Liver (tissue), 9 donors: ENCODE measurements around the gene UMODL1. TPM values are rescaled to one million over a fixed set of nuclear protein-coding genes. Genes with fewer than 3 reads are reported as not detected.

Experiments
- DNase-seq: peaks from one replicate; pipeline ENCODE4 v3.0.0-alpha.2; 2017; ENCODE audit warnings: low spot score
- H3K27ac ChIP-seq, 2 donors: one replicate each; pipeline ENCODE4 v1.7.0; 2013; ENCODE audit warnings: inconsistent platforms in 2 of 2, low read length in 2 of 2, control low read depth in 1 of 2, low read depth in 1 of 2, mild to moderate bottlenecking in 1 of 2
- H3K27me3 ChIP-seq, 4 donors: one replicate each; pipeline versions ENCODE4 v1.6.1 to v1.7.0; 2013; ENCODE audit warnings: low read length in 3 of 4, inconsistent platforms in 1 of 4, mild to moderate bottlenecking in 1 of 4, moderate library complexity in 1 of 4; ENCODE audit not compliant: control insufficient read depth in 4 of 4, insufficient read depth in 4 of 4
- H3K36me3 ChIP-seq, 4 donors: one replicate each; pipeline versions ENCODE4 v1.6.1 to v1.7.0; 2013; ENCODE audit warnings: low read length in 3 of 4, mild to moderate bottlenecking in 3 of 4, low read depth in 1 of 4, moderate library complexity in 1 of 4; ENCODE audit not compliant: control insufficient read depth in 4 of 4, insufficient read depth in 3 of 4
- H3K4me1 ChIP-seq, 4 donors: one replicate each; pipeline versions ENCODE4 v1.6.1 to v1.7.0; 2013; ENCODE audit warnings: low read length in 3 of 4, mild to moderate bottlenecking in 3 of 4, moderate library complexity in 1 of 4; ENCODE audit not compliant: control insufficient read depth in 4 of 4, insufficient read depth in 4 of 4
- H3K4me3 ChIP-seq, 3 donors: one replicate each; pipeline versions ENCODE4 v1.6.1 to v1.7.0; 2013; ENCODE audit warnings: low read length in 3 of 3, control low read depth in 1 of 3, low read depth in 1 of 3, mild to moderate bottlenecking in 1 of 3
- H3K9ac ChIP-seq, 2 donors: one replicate each; pipeline ENCODE4 v1.7.0; 2013; ENCODE audit warnings: low read length in 2 of 2, mild to moderate bottlenecking in 2 of 2, moderate library complexity in 2 of 2, control low read depth in 1 of 2, low read depth in 1 of 2
- H3K9me3 ChIP-seq, 4 donors: one replicate each; pipeline versions ENCODE4 v1.6.1 to v1.7.0; 2013; ENCODE audit warnings: low read length in 3 of 4; ENCODE audit not compliant: control insufficient read depth in 4 of 4
- ATF3 ChIP-seq: IDR thresholded peaks from 2 replicates; pipeline ENCODE4 v1.6.1; 2016; ENCODE audit warnings: antibody characterized with exemption
- EGR1 ChIP-seq, 2 donors: IDR thresholded peaks; 2 replicates each; pipeline ENCODE4 v1.6.1; 2016 to 2018; ENCODE audit warnings: antibody characterized with exemption in 2 of 2, low read depth in 2 of 2
- FOXA1 ChIP-seq: IDR thresholded peaks from 2 replicates; pipeline ENCODE4 v1.6.1; 2016; ENCODE audit warnings: antibody characterized with exemption
- FOXA2 ChIP-seq: IDR thresholded peaks from 2 replicates; pipeline ENCODE4 v1.6.1; 2016; ENCODE audit warnings: antibody characterized with exemption
- GABPA ChIP-seq, 2 donors: IDR thresholded peaks in 1 of 2; conservative IDR thresholded peaks in 1 of 2; 2 replicates each; pipeline ENCODE4 v1.6.1; 2016; ENCODE audit warnings: antibody characterized with exemption in 2 of 2, mild to moderate bottlenecking in 1 of 2, moderate library complexity in 1 of 2
- HNF4A ChIP-seq, 2 donors: conservative IDR thresholded peaks; 2 replicates each; pipeline ENCODE4 v1.6.1; 2016; ENCODE audit warnings: antibody characterized with exemption in 2 of 2, mild to moderate bottlenecking in 2 of 2
- HNF4G ChIP-seq: IDR thresholded peaks from 2 replicates; pipeline ENCODE4 v1.6.1; 2016; ENCODE audit warnings: antibody characterized with exemption
- JUND ChIP-seq, 2 donors: IDR thresholded peaks; 2 replicates each; pipeline ENCODE4 v1.6.1; 2016; ENCODE audit warnings: antibody characterized with exemption in 2 of 2
- MAX ChIP-seq: IDR thresholded peaks from 2 replicates; pipeline ENCODE4 v1.6.1; 2016; ENCODE audit warnings: antibody characterized with exemption
- NR2F2 ChIP-seq: IDR thresholded peaks from 2 replicates; pipeline ENCODE4 v1.6.1; 2016; ENCODE audit warnings: antibody characterized with exemption
- RAD21 ChIP-seq, 2 donors: IDR thresholded peaks; 2 replicates each; pipeline ENCODE4 v1.6.1; 2016; ENCODE audit warnings: antibody characterized with exemption in 2 of 2, mild to moderate bottlenecking in 2 of 2
- RXRA ChIP-seq, 2 donors: IDR thresholded peaks; 2 replicates each; pipeline ENCODE4 v1.6.1; 2017 to 2018; ENCODE audit warnings: antibody characterized with exemption in 2 of 2, mild to moderate bottlenecking in 1 of 2
- SP1 ChIP-seq: IDR thresholded peaks from 2 replicates; pipeline ENCODE4 v1.6.1; 2018; ENCODE audit warnings: antibody characterized with exemption, mild to moderate bottlenecking
- TAF1 ChIP-seq: conservative IDR thresholded peaks from 2 replicates; pipeline ENCODE4 v1.6.1; 2016; ENCODE audit warnings: antibody characterized with exemption, mild to moderate bottlenecking
- YY1 ChIP-seq: IDR thresholded peaks from 2 replicates; pipeline ENCODE4 v1.6.1; 2016; ENCODE audit warnings: antibody characterized with exemption, mild to moderate bottlenecking
- ZBTB33 ChIP-seq: IDR thresholded peaks from 2 replicates; pipeline ENCODE4 v1.6.1; 2016; ENCODE audit warnings: antibody characterized with exemption
- WGBS: extraction: QIAGEN DNeasy Blood & Tissue Kit; methylation state at CpG from one replicate; pipeline ENCODE4 v1.1.7; 2013; 5-methylcytosine and 5-hydroxymethylcytosine counted together
- polyA plus RNA-seq, 2 donors: library from polyadenylated mRNA; stranded (reverse) in 1 of 2; unstranded in 1 of 2; fragments of 200-250 nt in 1 of 2; fragments of >200 nt in 1 of 2; fragmentation: Nextera tagmentation in 1 of 2; extraction: Ambion mirVana in 1 of 2; gene quantifications; one replicate each; pipeline versions ENCODE4 v1.2.1 to v1.2.3, GENCODE V29; 2013 to 2015
- total RNA-seq, 2 donors: library from RNA; depleted of rRNA; stranded (reverse); fragments of >200 nt; gene quantifications; one replicate each; pipeline ENCODE4 v1.2.3, GENCODE V29; 2014
- TF ChIP-seq, protein P1 (sequence below): IDR thresholded peaks from 2 replicates; pipeline ENCODE4 v1.6.1; 2016; ENCODE audit warnings: antibody characterized with exemption, mild to moderate bottlenecking
- TF ChIP-seq, protein P2 (sequence below): fragments of 150-350 bp; IDR thresholded peaks from 2 replicates; pipeline ENCODE4 v1.5.1; 2017; ENCODE audit warnings: improper control_type of control experiment, low read depth, low read length; ENCODE audit not compliant: missing input control
- donor health status: healthy.
- donor health status: healthy.
- donor health status: healthy.
- donor health status: healthy.
- donor health status: healthy.

The UMODL1 gene
- total and polyA plus RNA-seq, 4 donors, result 0.08 to 0.14 (median 0.08) TPM; not detected in 1

DNA sequence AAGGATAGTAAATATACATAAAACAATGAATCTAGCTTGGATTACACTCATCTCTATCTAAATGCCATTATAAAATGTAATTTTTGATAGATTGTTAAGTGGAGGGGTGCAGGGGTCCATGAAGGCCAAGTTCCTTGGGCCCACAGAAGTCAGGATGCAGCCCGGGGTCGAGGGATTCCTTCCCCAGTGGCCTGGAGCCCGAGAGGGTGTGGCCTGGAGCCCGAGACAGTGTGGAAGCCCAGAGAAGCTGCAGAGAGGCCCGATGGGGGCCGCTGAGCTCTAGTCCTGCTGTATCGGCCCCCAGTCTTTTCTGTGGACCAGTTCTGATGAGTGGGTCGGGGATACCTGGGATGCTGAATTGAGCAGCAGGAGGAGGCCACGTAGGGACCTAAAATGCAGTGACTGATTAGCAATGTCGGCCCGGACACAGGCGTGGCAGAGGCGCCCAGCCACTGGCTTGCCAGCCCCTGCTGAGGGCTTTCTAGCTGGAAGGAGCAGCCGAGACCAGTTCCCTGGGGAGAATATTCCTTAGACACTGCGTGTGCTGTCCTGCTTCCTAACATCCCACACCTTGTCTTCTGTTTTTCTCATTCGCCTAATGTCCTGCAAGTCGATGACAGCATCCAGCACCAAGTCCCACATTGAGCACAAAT lies 38.9 kb downstream of the UMODL1 start:
- peaks cover 0 to 2% (median 0%) of the 10 kb centered on the region in 4 donors for H3K4me1 ChIP-seq
- DNase-seq, result no peak
- H3K27me3 ChIP-seq, result peaks cover 0 to 3% (median 0%) of the 10 kb centered on the region in 4 donors
- H3K27ac ChIP-seq, result no peak overlapping the region
- H3K9me3 ChIP-seq, result no peaks in the 10 kb centered on the region
- no peak overlapping the region for H3K9ac ChIP-seq
- H3K4me3 ChIP-seq, result no peak overlapping the region
- TF ChIP-seq RAD21 (IDR thresholded peaks at IDR 0.05), result no peak
- TF ChIP-seq HNF4A (conservative IDR thresholded peaks at IDR 0.05), result no peak
- TF ChIP-seq SP1, result no peak
- TF ChIP-seq HNF4G, result no peak
- TF ChIP-seq YY1, result no peak
- TF ChIP-seq, protein P1, sequence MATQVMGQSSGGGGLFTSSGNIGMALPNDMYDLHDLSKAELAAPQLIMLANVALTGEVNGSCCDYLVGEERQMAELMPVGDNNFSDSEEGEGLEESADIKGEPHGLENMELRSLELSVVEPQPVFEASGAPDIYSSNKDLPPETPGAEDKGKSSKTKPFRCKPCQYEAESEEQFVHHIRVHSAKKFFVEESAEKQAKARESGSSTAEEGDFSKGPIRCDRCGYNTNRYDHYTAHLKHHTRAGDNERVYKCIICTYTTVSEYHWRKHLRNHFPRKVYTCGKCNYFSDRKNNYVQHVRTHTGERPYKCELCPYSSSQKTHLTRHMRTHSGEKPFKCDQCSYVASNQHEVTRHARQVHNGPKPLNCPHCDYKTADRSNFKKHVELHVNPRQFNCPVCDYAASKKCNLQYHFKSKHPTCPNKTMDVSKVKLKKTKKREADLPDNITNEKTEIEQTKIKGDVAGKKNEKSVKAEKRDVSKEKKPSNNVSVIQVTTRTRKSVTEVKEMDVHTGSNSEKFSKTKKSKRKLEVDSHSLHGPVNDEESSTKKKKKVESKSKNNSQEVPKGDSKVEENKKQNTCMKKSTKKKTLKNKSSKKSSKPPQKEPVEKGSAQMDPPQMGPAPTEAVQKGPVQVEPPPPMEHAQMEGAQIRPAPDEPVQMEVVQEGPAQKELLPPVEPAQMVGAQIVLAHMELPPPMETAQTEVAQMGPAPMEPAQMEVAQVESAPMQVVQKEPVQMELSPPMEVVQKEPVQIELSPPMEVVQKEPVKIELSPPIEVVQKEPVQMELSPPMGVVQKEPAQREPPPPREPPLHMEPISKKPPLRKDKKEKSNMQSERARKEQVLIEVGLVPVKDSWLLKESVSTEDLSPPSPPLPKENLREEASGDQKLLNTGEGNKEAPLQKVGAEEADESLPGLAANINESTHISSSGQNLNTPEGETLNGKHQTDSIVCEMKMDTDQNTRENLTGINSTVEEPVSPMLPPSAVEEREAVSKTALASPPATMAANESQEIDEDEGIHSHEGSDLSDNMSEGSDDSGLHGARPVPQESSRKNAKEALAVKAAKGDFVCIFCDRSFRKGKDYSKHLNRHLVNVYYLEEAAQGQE, result no peak
- H3K36me3 ChIP-seq, result no peaks in the 10 kb centered on the region
- 84% methylated on average over 17 of the region's 17 CpGs for WGBS

GRCh38 chr21:42110691-42111469 lies 39.8 kb downstream of the UMODL1 start:
- H3K9me3 ChIP-seq, result no peaks in the 10 kb centered on the region
- H3K27ac ChIP-seq, result no peak overlapping the region
- no peak overlapping the region for H3K4me3 ChIP-seq
- no peak overlapping the region for H3K9ac ChIP-seq
- H3K36me3 ChIP-seq, result no peaks in the 10 kb centered on the region
- DNase-seq, result no peak
- peaks cover 0 to 3% (median 0%) of the 10 kb centered on the region in 4 donors for H3K27me3 ChIP-seq
- WGBS, result 89% methylated on average over 24 of the region's 24 CpGs
- no peak for TF ChIP-seq FOXA2
- no peak for TF ChIP-seq RAD21 (IDR thresholded peaks at IDR 0.05)
- TF ChIP-seq, protein P1, result no peak
- TF ChIP-seq GABPA (IDR thresholded peaks at IDR 0.05 in 1 of 2, conservative IDR thresholded peaks at IDR 0.05 in 1 of 2), result no peak
- no peak for TF ChIP-seq HNF4G
- TF ChIP-seq NR2F2, result no peak
- TF ChIP-seq ATF3, result no peak
- no peak for TF ChIP-seq MAX
- TF ChIP-seq YY1, result no peak
- TF ChIP-seq ZBTB33, result no peak
- TF ChIP-seq EGR1 (IDR thresholded peaks at IDR 0.05; ENCODE audit: low read depth in 2 of 2), result no peak
- TF ChIP-seq, protein P2, sequence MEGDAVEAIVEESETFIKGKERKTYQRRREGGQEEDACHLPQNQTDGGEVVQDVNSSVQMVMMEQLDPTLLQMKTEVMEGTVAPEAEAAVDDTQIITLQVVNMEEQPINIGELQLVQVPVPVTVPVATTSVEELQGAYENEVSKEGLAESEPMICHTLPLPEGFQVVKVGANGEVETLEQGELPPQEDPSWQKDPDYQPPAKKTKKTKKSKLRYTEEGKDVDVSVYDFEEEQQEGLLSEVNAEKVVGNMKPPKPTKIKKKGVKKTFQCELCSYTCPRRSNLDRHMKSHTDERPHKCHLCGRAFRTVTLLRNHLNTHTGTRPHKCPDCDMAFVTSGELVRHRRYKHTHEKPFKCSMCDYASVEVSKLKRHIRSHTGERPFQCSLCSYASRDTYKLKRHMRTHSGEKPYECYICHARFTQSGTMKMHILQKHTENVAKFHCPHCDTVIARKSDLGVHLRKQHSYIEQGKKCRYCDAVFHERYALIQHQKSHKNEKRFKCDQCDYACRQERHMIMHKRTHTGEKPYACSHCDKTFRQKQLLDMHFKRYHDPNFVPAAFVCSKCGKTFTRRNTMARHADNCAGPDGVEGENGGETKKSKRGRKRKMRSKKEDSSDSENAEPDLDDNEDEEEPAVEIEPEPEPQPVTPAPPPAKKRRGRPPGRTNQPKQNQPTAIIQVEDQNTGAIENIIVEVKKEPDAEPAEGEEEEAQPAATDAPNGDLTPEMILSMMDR, result no peak
- no peak for TF ChIP-seq SP1
- TF ChIP-seq JUND (IDR thresholded peaks at IDR 0.05), result no peak
- TF ChIP-seq FOXA1, result no peak
- TF ChIP-seq HNF4A (conservative IDR thresholded peaks at IDR 0.05), result no peak
- no peak for TF ChIP-seq TAF1
- no peak for TF ChIP-seq RXRA (IDR thresholded peaks at IDR 0.05)
- peaks cover 0 to 2% (median 0%) of the 10 kb centered on the region in 4 donors for H3K4me1 ChIP-seq
